ENCODE results near the gene LMOD2. TPM values are rescaled to one million over a fixed set of nuclear protein-coding genes. Genes with fewer than 3 reads are reported as not detected.
A peak's percentile ranks its signal among the peaks of the same experiment; 100 is the strongest.

The LMOD2 gene
- total RNA-seq, 1 donor from 2014 or later, result not detected

DNA sequence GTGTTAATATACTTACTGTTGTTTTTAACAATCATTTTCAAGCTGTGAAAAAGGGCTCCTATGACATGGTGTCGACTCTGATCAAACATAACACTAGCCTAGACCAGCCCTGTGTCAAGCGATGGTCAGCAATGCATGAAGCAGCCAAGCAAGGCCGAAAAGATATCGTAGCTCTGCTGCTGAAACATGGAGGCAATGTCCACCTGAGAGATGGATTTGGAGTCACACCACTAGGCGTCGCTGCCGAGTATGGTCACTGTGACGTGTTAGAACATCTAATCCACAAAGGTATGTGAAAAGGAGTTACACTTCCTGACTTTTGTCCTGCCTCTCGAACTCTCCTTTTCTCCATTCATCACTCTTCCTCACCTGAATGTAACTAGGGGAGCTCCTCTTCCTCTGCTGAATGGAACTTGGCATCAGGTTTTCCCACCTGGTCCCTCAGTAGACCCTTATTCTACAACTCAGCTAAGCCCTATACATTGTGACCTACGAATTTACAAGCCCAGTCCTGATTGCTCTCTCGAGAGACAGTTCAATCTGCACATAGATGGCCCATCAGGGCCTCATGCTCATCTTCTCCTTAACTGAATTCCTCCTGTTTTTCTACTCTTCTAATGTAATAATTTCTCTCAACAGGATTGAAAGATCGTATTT is 31.0 kb upstream of the LMOD2 start:
- Mint-ChIP-seq H3K9me3 (ENCODE audit: unreplicated experiment) (no peaks in the 10 kb centered on the region), H3K27ac (ENCODE audit: unreplicated experiment) (no peak overlapping the region), H3K36me3 (ENCODE audit: unreplicated experiment) (no peaks in the 10 kb centered on the region), H3K27me3 (ENCODE audit: unreplicated experiment) (no peaks in the 10 kb centered on the region), H3K4me1 (ENCODE audit: unreplicated experiment) (no peaks in the 10 kb centered on the region), H3K4me3 (ENCODE audit: unreplicated experiment) (no peak overlapping the region)
- TF ChIP-seq, protein P1, sequence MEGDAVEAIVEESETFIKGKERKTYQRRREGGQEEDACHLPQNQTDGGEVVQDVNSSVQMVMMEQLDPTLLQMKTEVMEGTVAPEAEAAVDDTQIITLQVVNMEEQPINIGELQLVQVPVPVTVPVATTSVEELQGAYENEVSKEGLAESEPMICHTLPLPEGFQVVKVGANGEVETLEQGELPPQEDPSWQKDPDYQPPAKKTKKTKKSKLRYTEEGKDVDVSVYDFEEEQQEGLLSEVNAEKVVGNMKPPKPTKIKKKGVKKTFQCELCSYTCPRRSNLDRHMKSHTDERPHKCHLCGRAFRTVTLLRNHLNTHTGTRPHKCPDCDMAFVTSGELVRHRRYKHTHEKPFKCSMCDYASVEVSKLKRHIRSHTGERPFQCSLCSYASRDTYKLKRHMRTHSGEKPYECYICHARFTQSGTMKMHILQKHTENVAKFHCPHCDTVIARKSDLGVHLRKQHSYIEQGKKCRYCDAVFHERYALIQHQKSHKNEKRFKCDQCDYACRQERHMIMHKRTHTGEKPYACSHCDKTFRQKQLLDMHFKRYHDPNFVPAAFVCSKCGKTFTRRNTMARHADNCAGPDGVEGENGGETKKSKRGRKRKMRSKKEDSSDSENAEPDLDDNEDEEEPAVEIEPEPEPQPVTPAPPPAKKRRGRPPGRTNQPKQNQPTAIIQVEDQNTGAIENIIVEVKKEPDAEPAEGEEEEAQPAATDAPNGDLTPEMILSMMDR (IDR thresholded peaks at IDR 0.05), result peak; percentile 44
- no peak for DNase-seq (ENCODE audit: extremely low spot score, unreplicated experiment)

DNA sequence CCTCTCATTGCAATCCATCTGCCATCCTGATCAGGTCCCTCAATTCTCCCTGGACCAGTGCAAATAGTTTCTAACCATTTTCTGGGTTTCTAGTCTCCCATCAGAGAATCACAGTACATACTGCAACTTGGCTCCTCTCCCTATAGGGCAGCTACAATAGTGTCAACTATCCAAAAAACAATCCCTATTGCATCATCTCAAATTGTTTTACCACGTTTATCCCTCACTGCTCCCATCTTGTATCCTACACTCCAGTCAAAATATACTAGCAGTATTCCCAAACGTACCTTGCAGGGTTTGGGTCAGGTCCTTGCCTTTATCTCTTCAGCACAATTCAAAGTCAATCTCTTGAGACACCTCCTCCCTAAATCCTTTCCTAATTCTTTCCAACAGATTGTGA is 30.4 kb upstream of the LMOD2 start:
- Mint-ChIP-seq H3K4me3 (ENCODE audit: unreplicated experiment) (no peak overlapping the region), H3K9me3 (ENCODE audit: unreplicated experiment) (no peaks in the 10 kb centered on the region), H3K27me3 (ENCODE audit: unreplicated experiment) (no peaks in the 10 kb centered on the region), H3K36me3 (ENCODE audit: unreplicated experiment) (no peaks in the 10 kb centered on the region), H3K4me1 (ENCODE audit: unreplicated experiment) (no peaks in the 10 kb centered on the region), H3K27ac (ENCODE audit: unreplicated experiment) (no peak overlapping the region)
- TF ChIP-seq, protein P1 (IDR thresholded peaks at IDR 0.05), result no peak
- DNase-seq (ENCODE audit: extremely low spot score, unreplicated experiment), result no peak

DNA sequence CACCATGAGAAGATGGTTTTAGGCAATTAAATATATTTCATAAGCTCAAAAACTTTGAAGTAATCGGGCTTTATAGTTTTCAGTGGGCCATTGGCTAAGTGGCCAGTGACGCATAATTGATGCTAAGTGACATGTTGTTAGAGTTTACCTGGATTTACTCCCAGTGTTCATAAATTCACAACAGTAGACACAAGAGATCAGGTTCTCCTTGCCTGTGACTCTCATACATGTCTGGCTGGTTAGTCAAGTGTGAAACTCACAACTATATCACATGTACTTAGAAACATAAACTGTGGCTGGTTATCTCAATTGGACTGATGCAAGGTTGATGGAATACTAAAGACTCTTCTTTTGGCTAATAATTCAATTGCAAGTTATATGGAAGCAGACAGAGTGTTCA is 27.8 kb upstream of the LMOD2 start:
- H3K27ac Mint-ChIP-seq (ENCODE audit: unreplicated experiment), result no peak overlapping the region
- no peaks in the 10 kb centered on the region for H3K9me3 Mint-ChIP-seq (ENCODE audit: unreplicated experiment)
- TF ChIP-seq, protein P1 (IDR thresholded peaks at IDR 0.05), result no peak
- no peaks in the 10 kb centered on the region for H3K27me3 Mint-ChIP-seq (ENCODE audit: unreplicated experiment)
- no peaks in the 10 kb centered on the region for H3K36me3 Mint-ChIP-seq (ENCODE audit: unreplicated experiment)
- H3K4me1 Mint-ChIP-seq (ENCODE audit: unreplicated experiment), result peaks cover under 1% of the 10 kb centered on the region
- no peak overlapping the region for H3K4me3 Mint-ChIP-seq (ENCODE audit: unreplicated experiment)
- no peak for DNase-seq (ENCODE audit: extremely low spot score, unreplicated experiment)

DNA sequence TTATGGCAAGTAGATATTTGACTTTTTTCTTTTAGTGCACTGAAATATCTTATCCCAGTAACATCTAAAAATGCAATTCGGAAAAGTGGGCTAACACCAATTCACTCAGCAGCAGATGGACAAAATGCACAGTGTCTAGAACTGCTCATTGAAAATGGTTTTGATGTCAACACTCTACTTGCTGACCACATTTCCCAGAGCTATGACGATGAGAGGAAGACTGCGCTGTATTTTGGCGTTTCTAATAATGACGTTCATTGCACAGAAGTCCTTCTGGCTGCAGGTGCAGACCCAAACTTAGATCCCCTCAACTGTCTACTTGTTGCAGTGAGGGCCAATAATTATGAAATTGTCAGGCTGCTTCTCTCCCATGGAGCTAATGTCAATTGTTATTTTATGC is 26.8 kb upstream of the LMOD2 start:
- DNase-seq (ENCODE audit: extremely low spot score, unreplicated experiment), result no peak
- Mint-ChIP-seq H3K36me3 (ENCODE audit: unreplicated experiment) (no peaks in the 10 kb centered on the region), H3K27me3 (ENCODE audit: unreplicated experiment) (no peaks in the 10 kb centered on the region), H3K4me1 (ENCODE audit: unreplicated experiment) (peaks cover 9% of the 10 kb centered on the region), H3K9me3 (ENCODE audit: unreplicated experiment) (no peaks in the 10 kb centered on the region), H3K4me3 (ENCODE audit: unreplicated experiment) (no peak overlapping the region), H3K27ac (ENCODE audit: unreplicated experiment) (no peak overlapping the region)
- TF ChIP-seq, protein P1 (IDR thresholded peaks at IDR 0.05), result no peak

DNA sequence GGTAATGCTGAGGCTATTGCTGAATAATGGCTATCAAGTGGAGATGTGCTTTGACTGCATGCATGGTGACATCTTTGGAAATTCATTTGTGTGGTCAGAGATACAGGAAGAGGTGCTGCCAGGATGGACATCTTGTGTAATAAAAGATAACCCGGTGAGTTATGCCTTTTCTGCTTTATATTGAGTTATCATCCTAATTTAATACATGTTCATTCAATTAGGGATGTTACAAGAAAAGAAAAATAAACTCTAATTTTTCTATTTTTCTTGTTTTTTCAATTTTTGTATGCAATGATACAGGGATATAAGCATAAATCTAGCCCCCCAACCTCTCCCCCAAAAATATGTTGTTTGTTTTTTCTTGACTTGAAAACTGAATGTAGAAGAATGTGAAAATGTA is 26.4 kb upstream of the LMOD2 start:
- H3K4me1 Mint-ChIP-seq (ENCODE audit: unreplicated experiment), result peaks cover 12% of the 10 kb centered on the region
- H3K27me3 Mint-ChIP-seq (ENCODE audit: unreplicated experiment), result no peaks in the 10 kb centered on the region
- H3K4me3 Mint-ChIP-seq (ENCODE audit: unreplicated experiment), result no peak overlapping the region
- DNase-seq (ENCODE audit: extremely low spot score, unreplicated experiment), result no peak
- H3K27ac Mint-ChIP-seq (ENCODE audit: unreplicated experiment), result no peak overlapping the region
- TF ChIP-seq, protein P1 (IDR thresholded peaks at IDR 0.05), result no peak
- H3K36me3 Mint-ChIP-seq (ENCODE audit: unreplicated experiment), result no peaks in the 10 kb centered on the region
- H3K9me3 Mint-ChIP-seq (ENCODE audit: unreplicated experiment), result no peaks in the 10 kb centered on the region

All from osteocyte (in vitro differentiated cells).